ENCODE measurements around the gene BANP.

- TF ChIP-seq, protein P1, sequence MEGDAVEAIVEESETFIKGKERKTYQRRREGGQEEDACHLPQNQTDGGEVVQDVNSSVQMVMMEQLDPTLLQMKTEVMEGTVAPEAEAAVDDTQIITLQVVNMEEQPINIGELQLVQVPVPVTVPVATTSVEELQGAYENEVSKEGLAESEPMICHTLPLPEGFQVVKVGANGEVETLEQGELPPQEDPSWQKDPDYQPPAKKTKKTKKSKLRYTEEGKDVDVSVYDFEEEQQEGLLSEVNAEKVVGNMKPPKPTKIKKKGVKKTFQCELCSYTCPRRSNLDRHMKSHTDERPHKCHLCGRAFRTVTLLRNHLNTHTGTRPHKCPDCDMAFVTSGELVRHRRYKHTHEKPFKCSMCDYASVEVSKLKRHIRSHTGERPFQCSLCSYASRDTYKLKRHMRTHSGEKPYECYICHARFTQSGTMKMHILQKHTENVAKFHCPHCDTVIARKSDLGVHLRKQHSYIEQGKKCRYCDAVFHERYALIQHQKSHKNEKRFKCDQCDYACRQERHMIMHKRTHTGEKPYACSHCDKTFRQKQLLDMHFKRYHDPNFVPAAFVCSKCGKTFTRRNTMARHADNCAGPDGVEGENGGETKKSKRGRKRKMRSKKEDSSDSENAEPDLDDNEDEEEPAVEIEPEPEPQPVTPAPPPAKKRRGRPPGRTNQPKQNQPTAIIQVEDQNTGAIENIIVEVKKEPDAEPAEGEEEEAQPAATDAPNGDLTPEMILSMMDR (IDR thresholded peaks at IDR 0.05; ENCODE audit: borderline replicate concordance, extremely low read depth, low read length, poor library complexity, severe bottlenecking), result no peak
- TF ChIP-seq EZH2 (IDR thresholded peaks at IDR 0.05; ENCODE audit: borderline replicate concordance, low read depth, low read length, severe bottlenecking), result no peak
Observed at GRCh38 chr16:88117476-88117868, 166.2 kb downstream of the BANP start.
